Measurements from ENCODE around the gene SAMD4B.

- no peak for TF ChIP-seq CTCF (IDR thresholded peaks at IDR 0.05; ENCODE audit: low read depth, low read length)
- no peak for TF ChIP-seq POLR2A (IDR thresholded peaks at IDR 0.05; ENCODE audit: extremely low read depth, insufficient read length)
Observed at GRCh38 chr19:39299832-39300231, 42.4 kb upstream of the SAMD4B start.

Measured in NB4 (cell line).